ENCODE results near the gene AHNAK2. TPM values are rescaled to one million over a fixed set of nuclear protein-coding genes. Genes with fewer than 3 reads are reported as not detected.
"Not testable (repeated sequence)": the region's sequence is repeated elsewhere in the genome, so short reads cannot be mapped to it uniquely, and the experiment has no call there.

The AHNAK2 gene
- total and polyA plus RNA-seq, 4 experiments from 2014 or later, result 0.06 to 0.15 TPM; not detected in 2

DNA sequence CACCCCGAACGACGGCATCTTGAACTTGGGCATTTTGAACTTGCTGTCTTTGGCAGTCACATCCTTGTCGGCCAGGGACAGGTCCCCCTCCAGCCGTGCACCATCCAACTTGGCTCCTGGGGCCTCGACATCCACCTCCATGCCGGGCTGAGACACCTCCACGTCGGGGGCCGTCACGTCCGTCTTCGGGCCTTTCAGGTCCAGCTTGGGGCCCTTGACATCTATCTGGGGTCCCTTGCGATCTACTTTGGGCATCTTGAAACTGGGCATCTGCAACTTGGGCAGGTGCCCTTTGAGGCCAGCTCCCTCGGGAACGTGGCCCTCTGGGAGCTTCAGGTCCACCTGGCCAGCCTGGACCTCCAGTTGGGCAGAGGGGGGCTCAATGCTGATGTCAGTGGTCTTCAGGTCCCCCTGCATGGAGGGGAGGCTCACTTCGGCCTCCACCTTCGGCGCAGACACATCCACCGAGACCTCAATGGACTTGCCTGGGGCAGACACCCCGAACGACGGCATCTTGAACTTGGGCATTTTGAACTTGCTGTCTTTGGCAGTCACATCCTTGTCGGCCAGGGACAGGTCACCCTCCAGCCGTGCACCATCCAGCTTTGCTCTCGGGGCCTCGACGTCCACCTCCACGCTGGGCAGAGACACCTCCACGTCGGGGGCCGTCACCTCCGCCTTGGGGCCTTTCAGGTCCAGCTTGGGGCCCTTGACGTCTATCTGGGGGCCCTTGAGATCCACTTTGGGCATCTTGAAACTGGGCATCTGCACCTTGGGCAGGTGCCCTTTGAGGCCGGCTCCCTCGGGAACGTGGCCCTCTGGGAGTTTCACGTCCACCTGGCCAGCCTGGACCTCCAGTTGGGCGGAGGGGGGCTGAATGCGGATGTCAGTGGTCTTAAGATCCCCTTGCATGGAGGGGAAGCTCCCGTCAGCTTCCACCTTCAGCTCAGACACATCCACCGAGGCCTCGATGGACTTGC lies 31.9 kb downstream of the AHNAK2 start:
- H3K4me3 Mint-ChIP-seq; CTCF ChIA-PET (ENCODE audit: partially characterized antibody); H3K36me3 ChIP-seq (ENCODE audit: insufficient read depth, low read length); H3K27me3 ChIP-seq (ENCODE audit: insufficient read depth, low read length); H3K9me3 Mint-ChIP-seq; POLR2A ChIA-PET (ENCODE audit: partially characterized antibody); H3K27ac Mint-ChIP-seq; DNase-seq; H3K4me1 Mint-ChIP-seq; intact Hi-C loops (cut with micrococcal nuclease); H3K4me1 ChIP-seq (ENCODE audit: insufficient read depth, low read length); H3K36me3 Mint-ChIP-seq; H3K4me3 ChIP-seq (ENCODE audit: low read length in 2 of 2); H3K9me3 ChIP-seq (ENCODE audit: control insufficient read depth in 1 of 2, low read length in 2 of 2); H3K27ac ChIP-seq (ENCODE audit: low read depth, low read length); H3K27me3 Mint-ChIP-seq: not testable (repeated sequence)

DNA sequence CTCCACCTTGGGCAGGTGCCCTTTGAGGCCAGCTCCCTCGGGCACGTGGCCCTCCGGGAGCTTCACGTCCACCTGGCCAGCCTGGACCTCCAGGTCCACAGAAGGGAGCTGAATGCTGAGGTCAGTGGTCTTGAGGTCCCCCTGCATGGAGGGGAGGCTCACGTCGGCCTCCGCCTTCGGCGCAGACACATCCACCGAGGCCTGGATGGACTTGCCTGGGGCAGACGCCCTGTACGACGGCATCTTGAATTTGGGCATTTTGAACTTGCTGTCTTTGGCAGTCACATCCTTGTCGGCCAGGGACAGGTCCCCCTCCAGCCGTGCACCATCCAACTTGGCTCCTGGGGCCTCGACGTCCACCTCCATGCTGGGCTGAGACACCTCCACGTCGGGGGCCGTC lies 32.9 kb downstream of the AHNAK2 start:
- H3K36me3 ChIP-seq (ENCODE audit: insufficient read depth, low read length); DNase-seq; H3K27ac ChIP-seq (ENCODE audit: low read depth, low read length); intact Hi-C loops (cut with micrococcal nuclease); H3K4me1 ChIP-seq (ENCODE audit: insufficient read depth, low read length); H3K4me3 Mint-ChIP-seq; POLR2A ChIA-PET (ENCODE audit: partially characterized antibody); H3K4me3 ChIP-seq (ENCODE audit: low read length in 2 of 2); H3K27me3 ChIP-seq (ENCODE audit: insufficient read depth, low read length); H3K27ac Mint-ChIP-seq; H3K9me3 Mint-ChIP-seq; H3K36me3 Mint-ChIP-seq; CTCF ChIA-PET (ENCODE audit: partially characterized antibody); H3K4me1 Mint-ChIP-seq; H3K9me3 ChIP-seq (ENCODE audit: control insufficient read depth in 1 of 2, low read length in 2 of 2); H3K27me3 Mint-ChIP-seq: not testable (repeated sequence)

DNA sequence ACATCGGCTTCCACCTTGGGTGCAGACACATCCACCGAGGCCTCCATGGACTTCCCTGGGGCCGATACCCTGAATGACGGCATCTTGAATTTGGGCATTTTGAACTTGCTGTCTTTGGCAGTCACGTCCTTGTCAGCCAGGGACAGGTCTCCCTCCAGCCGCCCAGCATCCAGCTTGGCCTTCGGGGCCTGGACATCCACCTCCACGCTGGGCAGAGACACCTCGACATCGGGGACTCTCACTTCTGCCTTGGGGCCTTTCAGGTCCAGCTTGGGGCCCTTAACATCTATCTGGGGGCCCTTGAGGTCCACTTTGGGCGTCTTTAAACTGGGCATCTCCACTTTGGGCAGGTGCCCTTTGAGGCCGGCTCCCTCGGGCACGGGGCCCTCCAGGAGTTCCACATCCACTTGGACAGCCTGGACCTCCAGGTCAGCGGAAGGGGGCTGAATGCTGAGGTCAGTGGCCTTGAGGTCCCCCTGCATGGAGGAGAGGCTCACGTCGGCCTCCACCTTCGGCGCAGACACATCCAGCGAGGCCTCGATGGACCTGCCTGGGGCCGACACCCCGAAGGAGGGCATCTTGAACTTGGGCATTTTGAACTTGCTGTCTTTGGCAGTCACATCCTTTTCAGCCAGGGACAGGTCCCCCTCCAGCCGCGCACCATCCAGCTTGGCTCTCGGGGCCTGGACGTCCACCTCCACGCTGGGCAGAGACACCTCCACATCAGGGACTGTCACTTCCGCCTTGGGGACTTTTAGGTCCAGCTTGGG lies 33.6 kb downstream of the AHNAK2 start:
- H3K27ac ChIP-seq (ENCODE audit: low read depth, low read length); intact Hi-C loops (cut with micrococcal nuclease); H3K4me3 ChIP-seq (ENCODE audit: low read length in 2 of 2); H3K27me3 Mint-ChIP-seq; H3K27ac Mint-ChIP-seq; H3K36me3 Mint-ChIP-seq; H3K4me3 Mint-ChIP-seq; CTCF ChIA-PET (ENCODE audit: partially characterized antibody); H3K9me3 Mint-ChIP-seq; DNase-seq; H3K36me3 ChIP-seq (ENCODE audit: insufficient read depth, low read length); H3K9me3 ChIP-seq (ENCODE audit: control insufficient read depth in 1 of 2, low read length in 2 of 2); H3K4me1 ChIP-seq (ENCODE audit: insufficient read depth, low read length); H3K27me3 ChIP-seq (ENCODE audit: insufficient read depth, low read length); POLR2A ChIA-PET (ENCODE audit: partially characterized antibody); H3K4me1 Mint-ChIP-seq: not testable (repeated sequence)

DNA sequence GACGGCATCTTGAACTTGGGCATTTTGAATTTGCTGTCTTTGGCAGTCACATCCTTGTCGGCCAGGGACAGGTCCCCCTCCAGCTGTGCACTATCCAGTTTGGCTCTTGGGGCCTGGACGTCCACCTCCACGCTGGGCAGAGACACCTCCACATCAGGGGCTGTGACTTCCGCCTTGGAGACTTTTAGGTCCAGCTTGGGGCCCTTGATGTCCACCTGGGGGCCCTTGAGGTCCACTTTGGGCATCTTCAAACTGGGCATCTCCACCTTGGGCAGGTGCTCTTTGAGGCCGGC lies 34.2 kb downstream of the AHNAK2 start:
- H3K4me1 ChIP-seq (ENCODE audit: insufficient read depth, low read length); H3K27ac ChIP-seq (ENCODE audit: low read depth, low read length); H3K4me1 Mint-ChIP-seq; H3K27ac Mint-ChIP-seq; H3K4me3 Mint-ChIP-seq; CTCF ChIA-PET (ENCODE audit: partially characterized antibody); H3K9me3 Mint-ChIP-seq; intact Hi-C loops (cut with micrococcal nuclease); H3K4me3 ChIP-seq (ENCODE audit: low read length in 2 of 2); H3K9me3 ChIP-seq (ENCODE audit: control insufficient read depth in 1 of 2, low read length in 2 of 2); H3K36me3 ChIP-seq (ENCODE audit: insufficient read depth, low read length); H3K27me3 Mint-ChIP-seq; H3K27me3 ChIP-seq (ENCODE audit: insufficient read depth, low read length); DNase-seq; H3K36me3 Mint-ChIP-seq; POLR2A ChIA-PET (ENCODE audit: partially characterized antibody): not testable (repeated sequence)

DNA sequence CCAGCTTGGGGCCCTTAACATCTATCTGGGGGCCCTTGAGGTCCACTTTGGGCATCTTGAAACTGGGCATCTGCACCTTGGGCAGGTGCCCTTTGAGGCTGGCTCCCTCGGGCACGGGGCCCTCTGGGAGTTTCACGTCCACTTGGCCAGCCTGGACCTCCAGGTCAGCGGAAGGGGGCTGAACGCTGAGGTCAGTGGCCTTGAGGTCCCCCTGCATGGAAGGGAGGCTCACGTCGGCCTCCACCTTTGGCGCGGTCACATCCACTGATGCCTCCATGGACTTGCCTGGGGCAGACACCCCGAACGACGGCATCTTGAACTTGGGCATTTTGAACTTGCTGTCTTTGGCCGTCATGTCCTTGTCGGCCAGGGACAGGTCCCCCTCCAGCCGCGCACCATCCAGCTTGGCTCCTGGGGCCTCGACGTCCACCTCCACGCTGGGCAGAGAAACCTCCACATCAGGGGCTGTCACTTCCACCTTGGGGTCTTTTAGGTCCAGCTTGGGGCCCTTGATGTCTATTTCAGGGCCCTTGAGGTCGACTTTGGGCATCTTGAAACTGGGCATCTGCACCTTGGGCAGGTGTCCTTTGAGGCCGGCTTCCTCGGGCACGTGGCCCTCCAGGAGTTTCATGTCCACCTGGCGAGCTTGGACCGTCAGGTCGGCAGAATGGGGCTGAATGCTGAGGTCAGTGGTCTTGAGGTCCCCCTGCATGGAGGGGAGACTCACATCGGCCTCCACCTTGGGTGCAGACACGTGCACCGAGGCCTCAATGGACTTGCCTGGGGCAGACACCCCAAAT lies 34.8 kb downstream of the AHNAK2 start:
- H3K36me3 Mint-ChIP-seq; H3K36me3 ChIP-seq (ENCODE audit: insufficient read depth, low read length); H3K27ac Mint-ChIP-seq; H3K27ac ChIP-seq (ENCODE audit: low read depth, low read length); H3K4me1 Mint-ChIP-seq; H3K4me1 ChIP-seq (ENCODE audit: insufficient read depth, low read length); H3K4me3 ChIP-seq (ENCODE audit: low read length in 2 of 2); H3K9me3 Mint-ChIP-seq; H3K9me3 ChIP-seq (ENCODE audit: control insufficient read depth in 1 of 2, low read length in 2 of 2); CTCF ChIA-PET (ENCODE audit: partially characterized antibody); H3K27me3 Mint-ChIP-seq; intact Hi-C loops (cut with micrococcal nuclease); POLR2A ChIA-PET (ENCODE audit: partially characterized antibody); DNase-seq; H3K27me3 ChIP-seq (ENCODE audit: insufficient read depth, low read length); H3K4me3 Mint-ChIP-seq: not testable (repeated sequence)

DNA sequence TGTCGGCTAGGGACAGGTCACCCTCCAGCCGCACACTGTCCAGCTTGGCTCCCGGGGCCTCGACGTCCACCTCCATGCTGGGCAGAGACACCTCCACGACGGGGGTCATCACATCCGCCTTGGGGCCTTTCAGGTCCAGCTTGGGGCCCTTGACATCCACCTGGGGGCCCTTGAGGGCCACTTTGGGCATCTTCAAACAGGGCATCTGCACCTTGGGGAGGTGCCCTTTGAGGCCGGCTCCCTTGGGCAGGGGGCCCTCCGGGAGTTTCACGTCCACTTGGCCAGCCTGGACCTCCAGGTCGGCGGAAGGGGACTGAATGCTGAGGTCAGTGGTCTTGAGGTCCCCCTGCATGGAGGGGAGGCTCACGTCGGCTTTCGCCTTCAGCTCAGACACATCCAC lies 35.6 kb downstream of the AHNAK2 start:
- Histone ChIP-seq H3K4me3 (ENCODE audit: low read length in 2 of 2) (no peak overlapping the region), H3K27me3 (ENCODE audit: insufficient read depth, low read length) (no peaks in the 10 kb centered on the region), H3K27ac (ENCODE audit: low read depth, low read length) (no peak overlapping the region), H3K36me3 (ENCODE audit: insufficient read depth, low read length) (no peaks in the 10 kb centered on the region), H3K9me3 (ENCODE audit: control insufficient read depth in 1 of 2, low read length in 2 of 2) (no peaks in the 10 kb centered on the region), H3K4me1 (ENCODE audit: insufficient read depth, low read length) (no peaks in the 10 kb centered on the region)
- no peak overlapping the region for H3K4me3 Mint-ChIP-seq
- H3K36me3 Mint-ChIP-seq, result no peaks in the 10 kb centered on the region
- POLR2A ChIA-PET (ENCODE audit: partially characterized antibody), result no interaction called here
- DNase-seq, result no peak
- no peak overlapping the region for H3K27ac Mint-ChIP-seq
- H3K27me3 Mint-ChIP-seq, result peaks cover 3 to 4% of the 10 kb centered on the region in 2 donors
- no peaks in the 10 kb centered on the region for H3K9me3 Mint-ChIP-seq
- CTCF ChIA-PET (ENCODE audit: partially characterized antibody), result no interaction called here
- intact Hi-C loops (cut with micrococcal nuclease), result no loop called here
- no peaks in the 10 kb centered on the region for H3K4me1 Mint-ChIP-seq

DNA sequence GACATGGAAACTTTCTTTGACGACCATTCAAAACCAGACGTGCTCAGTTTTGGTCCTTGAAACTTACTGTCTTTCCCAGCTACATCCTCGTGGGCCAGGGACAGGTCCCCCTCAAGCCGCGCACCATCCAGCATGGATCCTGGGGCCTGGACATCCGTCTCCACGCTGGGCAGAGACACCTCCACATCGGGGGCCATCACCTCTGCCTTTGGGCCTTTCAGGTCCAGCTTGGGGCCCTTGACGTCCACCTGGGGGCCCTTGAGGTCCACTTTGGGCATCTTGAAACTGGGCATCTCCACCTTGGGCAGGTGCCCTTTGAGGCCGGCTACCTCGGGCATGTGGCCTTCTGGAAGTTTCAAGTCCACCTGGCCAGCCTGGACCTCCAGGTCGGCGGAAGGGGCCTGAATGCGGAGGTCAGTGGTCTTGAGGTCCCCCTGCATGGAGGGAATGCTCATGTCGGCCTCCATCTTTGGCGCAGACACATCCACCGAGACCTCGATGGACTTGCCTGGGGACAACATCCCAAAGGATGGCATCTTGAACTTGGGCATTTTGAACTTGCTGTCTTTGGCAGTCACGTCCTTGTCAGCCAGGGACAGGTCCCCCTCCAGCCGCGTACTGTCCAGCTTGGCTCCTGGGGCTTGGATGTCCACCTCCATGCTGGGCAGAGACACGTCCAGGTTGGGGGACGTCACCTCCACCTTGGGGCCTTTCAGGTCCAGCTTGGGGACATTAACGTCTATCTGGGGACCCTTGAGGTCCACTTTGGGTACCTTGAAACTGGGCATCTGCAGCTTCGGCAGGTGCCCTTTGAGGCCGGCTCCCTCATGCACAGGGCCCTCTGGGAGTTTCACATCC lies 36.4 kb downstream of the AHNAK2 start:
- POLR2A ChIA-PET (ENCODE audit: partially characterized antibody), result no interaction called here
- Histone ChIP-seq H3K36me3 (ENCODE audit: insufficient read depth, low read length) (no peaks in the 10 kb centered on the region), H3K9me3 (ENCODE audit: control insufficient read depth in 1 of 2, low read length in 2 of 2) (no peaks in the 10 kb centered on the region), H3K27me3 (ENCODE audit: insufficient read depth, low read length) (no peaks in the 10 kb centered on the region), H3K4me3 (ENCODE audit: low read length in 2 of 2) (no peak overlapping the region), H3K27ac (ENCODE audit: low read depth, low read length) (no peak overlapping the region), H3K4me1 (ENCODE audit: insufficient read depth, low read length) (no peaks in the 10 kb centered on the region)
- intact Hi-C loops (cut with micrococcal nuclease), result no loop called here
- CTCF ChIA-PET (ENCODE audit: partially characterized antibody), result no interaction called here
- Mint-ChIP-seq H3K4me3 (no peak overlapping the region), H3K27ac (no peak overlapping the region), H3K27me3 (peaks cover 4 to 6% of the 10 kb centered on the region in 2 donors), H3K9me3 (no peaks in the 10 kb centered on the region), H3K36me3 (no peaks in the 10 kb centered on the region), H3K4me1 (no peaks in the 10 kb centered on the region)
- DNase-seq, result no peak
